ENCODE measurements around the gene UBXN2A.

- TF ChIP-seq CTCF (IDR thresholded peaks at IDR 0.05) (no peak), POLR2A (IDR thresholded peaks at IDR 0.05) (no peak)
These were observed 67.4 kb downstream of the UBXN2A start for GRCh38 chr2:24007693-24008092.

All from right lobe of liver (tissue), 4 donors.